Kidney tubule cell (primary cell): ENCODE results near the gene RFX3.
A peak's percentile ranks its signal among the peaks of the same experiment; 100 is the strongest.

Source experiments
- DNase-seq: peaks from one replicate; pipeline ENCODE4 v3.0.0-alpha.2; 2018; ENCODE audit warnings: low spot score

The RFX3 gene

GRCh38 chr9:3277200-3277599 is 248.6 kb downstream of the RFX3 start:
- DNase-seq, result no peak

- no peak for DNase-seq
Observed at GRCh38 chr9:3271581-3271980, 254.2 kb downstream of the RFX3 start.

GRCh38 chr9:3271157-3271556 is 254.6 kb downstream of the RFX3 start:
- DNase-seq, result no peak

GRCh38 chr9:3268223-3268622 is 257.6 kb downstream of the RFX3 start:
- no peak for DNase-seq

DNA sequence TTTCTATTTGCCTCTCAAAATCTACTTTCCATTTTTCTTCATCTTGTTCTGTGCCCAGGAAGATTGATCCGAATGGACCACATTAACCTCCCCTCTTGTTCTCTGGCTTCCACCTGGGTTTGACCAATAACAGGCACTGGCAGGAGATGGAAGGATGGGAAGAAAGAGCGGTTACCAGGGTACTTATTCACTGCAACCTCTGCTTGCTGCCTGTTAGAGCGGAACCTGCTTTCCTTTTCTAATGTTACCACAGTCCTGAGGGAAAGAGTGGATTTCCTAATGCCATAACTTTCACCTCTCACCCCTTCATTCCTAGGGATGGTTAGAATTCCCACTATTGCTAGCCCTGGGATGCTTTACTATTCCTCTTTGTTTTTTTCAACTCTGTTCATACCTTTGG is 262.1 kb downstream of the RFX3 start:
- no peak for DNase-seq

DNA sequence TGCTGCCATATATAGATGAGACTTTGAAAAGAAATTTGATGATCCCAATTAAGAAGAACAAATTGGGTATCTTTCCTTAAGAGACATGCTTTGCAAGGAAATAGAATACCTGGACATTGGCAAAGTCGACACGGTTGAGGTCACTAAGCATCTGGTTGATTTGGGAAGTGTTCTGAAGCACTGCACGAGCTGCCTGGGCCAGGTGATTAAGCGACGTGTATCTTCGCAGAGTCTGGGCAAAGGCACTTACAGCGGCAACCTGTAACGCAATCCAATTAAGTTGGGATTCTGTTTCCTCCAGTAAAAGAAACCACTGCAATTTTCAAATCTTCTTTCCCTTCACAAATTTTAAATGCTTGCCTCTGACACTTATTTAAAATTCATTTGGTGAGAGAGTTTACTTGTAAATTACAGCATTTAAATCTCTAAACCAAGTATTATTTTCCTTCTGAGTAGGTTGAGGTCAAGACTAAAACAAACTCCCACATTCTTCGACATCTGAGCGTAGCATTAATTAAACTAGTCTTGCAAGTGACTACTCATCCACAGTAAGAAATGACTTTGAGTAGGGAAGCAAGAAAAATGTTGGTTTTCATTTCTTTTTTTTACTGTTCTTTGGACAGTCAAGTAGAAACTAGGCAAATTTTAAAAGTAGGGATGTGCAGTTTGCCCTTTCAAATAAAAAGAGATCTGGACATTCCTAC is 262.8 kb downstream of the RFX3 start:
- no peak for DNase-seq

- DNase-seq, result no peak
Observed at GRCh38 chr9:3261484-3261883, 264.3 kb downstream of the RFX3 start.

DNA sequence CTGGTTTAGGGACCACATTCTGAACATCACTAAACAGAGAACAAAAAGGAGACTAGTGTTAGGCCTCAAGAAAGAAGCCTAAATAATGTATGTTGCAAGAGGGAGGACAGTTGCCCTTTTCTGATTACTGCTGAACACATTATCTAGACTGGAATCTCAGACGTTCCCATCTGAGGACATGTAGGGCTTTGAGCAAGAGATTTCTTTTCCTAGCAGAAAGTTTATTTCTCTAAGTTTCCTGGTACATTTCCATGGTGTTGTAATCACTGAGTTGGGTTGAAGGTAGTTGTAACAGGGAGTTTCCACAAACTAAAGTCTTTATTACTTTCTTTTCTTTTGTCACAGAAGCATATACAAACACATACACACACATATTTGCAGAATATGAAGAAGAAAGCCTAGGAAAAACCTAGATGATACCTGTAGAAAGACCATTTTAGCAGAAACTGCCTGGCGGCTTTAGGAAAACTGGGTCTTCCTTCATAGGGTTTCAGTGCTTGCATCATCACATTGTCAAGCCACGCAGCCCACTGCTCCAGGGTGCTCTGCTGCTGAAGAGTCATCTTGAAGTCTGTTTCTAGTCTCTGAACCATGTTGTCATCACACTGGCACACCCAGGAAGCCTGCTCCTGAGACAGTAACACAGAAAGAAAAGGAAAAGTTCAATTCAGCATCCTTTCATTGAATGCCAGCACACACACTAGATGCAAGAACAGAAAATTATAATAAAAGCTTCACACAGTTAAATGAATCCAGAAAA is 269.1 kb downstream of the RFX3 start:
- no peak for DNase-seq

- no peak for DNase-seq
Observed at GRCh38 chr9:3251309-3251708, 274.5 kb downstream of the RFX3 start.

DNA sequence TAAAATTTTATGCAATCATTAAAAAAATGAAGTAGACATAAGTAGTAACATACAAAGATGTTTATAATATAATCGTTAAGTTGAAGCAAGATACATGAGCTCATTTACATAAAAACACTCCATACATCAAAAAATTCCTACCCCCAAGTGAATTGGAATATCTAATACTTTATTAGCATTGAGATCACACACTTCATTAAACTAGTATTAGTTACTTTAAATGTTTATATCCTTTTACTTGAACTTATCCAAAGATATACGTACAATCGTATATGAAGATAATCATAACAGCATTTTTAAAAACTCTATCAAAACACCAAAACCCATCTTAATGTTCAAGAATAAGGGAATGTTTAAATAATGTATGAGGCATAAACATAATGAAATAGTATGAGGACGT is 275.1 kb downstream of the RFX3 start:
- DNase-seq, result no peak

GRCh38 chr9:3247211-3247610 is 278.6 kb downstream of the RFX3 start:
- no peak for DNase-seq

- DNase-seq, result no peak
Observed at GRCh38 chr9:3246241-3246640, 279.6 kb downstream of the RFX3 start.

- peak; percentile 30 for DNase-seq
Observed at GRCh38 chr9:3244963-3245653, 280.7 kb downstream of the RFX3 start.

GRCh38 chr9:3243683-3244082 is 282.1 kb downstream of the RFX3 start:
- no peak for DNase-seq

GRCh38 chr9:3241290-3241689 is 284.5 kb downstream of the RFX3 start:
- DNase-seq, result peak; percentile 72

DNA sequence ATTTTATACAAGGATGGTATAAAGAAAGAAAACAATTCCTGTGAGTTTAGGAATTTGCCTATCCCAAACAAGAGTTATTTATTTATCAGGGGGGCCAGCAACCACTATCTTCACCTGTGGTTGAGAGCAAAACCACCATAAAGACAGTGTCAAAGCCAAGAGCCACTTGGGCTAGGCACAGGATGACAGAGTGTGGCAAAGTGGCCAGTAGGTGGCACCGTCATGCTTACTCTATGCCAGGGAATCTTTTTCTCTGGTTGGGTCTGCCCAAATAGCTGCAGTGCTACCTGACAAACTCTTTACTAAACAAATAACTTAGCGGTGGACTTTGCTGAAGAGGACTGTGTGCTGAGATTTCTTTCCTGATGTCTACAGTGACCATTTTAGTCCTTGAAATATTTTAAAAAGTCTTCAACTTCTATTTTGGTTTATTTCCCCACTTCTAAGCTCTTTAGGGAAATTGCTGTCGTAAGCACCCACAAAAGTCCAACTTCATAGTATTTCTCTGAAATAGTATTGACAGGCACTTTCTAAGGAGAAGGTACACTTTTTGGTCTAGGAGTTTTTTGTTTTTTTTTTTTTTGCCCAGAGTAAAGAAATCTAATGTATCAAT is 285.0 kb downstream of the RFX3 start:
- peak; percentile 72 for DNase-seq

- no peak for DNase-seq
Observed at GRCh38 chr9:3239240-3239639, 286.6 kb downstream of the RFX3 start.

- DNase-seq, result no peak
Observed at GRCh38 chr9:3238236-3238635, 287.6 kb downstream of the RFX3 start.

GRCh38 chr9:3237121-3237520 is 288.7 kb downstream of the RFX3 start:
- DNase-seq, result no peak

DNA sequence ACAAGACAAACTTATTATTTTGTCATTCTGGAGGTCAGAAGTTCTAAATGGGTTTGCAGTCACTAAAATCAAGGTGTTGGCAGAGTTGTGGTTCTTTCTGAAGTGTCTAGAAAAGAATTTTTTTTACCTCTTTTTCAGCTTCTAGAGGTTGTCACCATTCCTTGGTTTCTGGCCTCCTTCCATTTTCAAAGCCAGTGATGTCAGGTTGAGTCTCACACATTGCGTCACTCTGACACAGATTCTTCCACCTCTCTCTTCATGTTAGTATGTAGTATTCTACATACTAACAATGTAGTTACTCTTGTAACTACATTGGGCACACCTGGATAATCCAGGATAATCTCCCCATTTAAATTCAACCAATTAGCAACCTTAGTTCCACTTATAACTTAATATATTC is 290.3 kb downstream of the RFX3 start:
- DNase-seq, result no peak

DNA sequence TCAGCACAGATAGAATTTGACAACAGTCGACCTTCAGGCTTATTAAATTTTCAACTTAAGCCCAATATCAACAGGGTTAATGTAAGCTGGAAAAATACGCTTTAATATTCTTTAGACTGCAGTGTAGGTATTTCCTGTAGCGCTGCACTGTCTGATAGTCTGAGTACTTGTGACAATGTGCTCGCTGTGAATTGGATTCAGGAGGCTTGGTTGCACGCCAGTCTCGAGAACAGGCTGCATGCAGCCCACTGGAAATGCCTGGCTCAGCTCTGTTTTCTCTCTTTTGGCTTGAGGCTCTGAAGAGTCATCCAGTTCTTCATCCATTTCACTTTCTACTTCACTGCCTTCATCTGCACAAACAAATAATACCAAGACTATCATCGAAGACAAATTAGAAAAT is 300.9 kb downstream of the RFX3 start:
- DNase-seq, result no peak

DNA sequence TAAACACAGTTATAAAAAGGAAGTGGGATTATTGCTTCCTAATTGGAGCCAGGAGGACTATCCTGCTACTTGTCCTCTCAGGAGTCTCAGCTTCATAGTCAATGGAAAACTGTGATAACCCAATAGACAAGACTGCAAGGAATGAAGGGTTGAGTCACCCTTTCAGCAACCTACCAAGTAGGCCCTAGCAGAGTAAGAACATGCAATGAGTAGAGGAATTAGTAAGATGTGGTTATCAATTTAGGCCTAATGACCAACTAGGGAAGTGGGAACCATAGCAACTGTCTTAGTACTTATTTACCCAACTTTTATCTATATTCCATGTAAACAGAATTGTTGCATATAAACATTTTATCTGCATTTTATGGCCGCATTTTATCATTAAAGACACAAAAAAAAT is 310.1 kb downstream of the RFX3 start:
- DNase-seq, result peak; percentile 38

- no peak for DNase-seq
Observed at GRCh38 chr9:3214741-3215140, 311.1 kb downstream of the RFX3 start.
